HG02588 (cell line): Measurements from ENCODE around the gene ANKMY1.

Experiments used
- ATAC-seq: cut with Tn5 transposase; IDR thresholded peaks from one replicate; pipeline ENCODE4 v1.9.1; 2021; ENCODE audit warnings: mild to moderate bottlenecking, moderate library complexity; ENCODE audit not compliant: unreplicated experiment

ANKMY1 gene

DNA sequence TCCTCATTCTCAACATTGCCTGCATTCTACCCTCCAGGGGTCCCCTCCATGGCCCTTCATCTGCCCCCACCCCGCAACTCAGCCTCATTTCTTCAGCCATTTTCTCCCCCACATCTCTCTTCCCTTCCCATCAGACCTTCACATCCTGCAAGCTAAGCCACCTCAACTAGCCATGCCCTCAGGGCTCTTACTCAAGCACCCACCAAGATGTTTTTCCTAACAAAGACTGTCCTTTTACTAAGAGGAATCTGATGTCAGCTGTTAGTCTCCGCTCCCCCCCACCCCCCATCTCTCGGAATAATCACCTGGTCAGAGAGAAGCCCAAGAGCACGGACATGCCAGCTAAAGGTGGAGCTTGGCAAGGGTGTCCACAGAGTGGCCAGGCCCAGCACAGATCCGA is 24.0 kb upstream of the ANKMY1 start:
- ATAC-seq = no peak

DNA sequence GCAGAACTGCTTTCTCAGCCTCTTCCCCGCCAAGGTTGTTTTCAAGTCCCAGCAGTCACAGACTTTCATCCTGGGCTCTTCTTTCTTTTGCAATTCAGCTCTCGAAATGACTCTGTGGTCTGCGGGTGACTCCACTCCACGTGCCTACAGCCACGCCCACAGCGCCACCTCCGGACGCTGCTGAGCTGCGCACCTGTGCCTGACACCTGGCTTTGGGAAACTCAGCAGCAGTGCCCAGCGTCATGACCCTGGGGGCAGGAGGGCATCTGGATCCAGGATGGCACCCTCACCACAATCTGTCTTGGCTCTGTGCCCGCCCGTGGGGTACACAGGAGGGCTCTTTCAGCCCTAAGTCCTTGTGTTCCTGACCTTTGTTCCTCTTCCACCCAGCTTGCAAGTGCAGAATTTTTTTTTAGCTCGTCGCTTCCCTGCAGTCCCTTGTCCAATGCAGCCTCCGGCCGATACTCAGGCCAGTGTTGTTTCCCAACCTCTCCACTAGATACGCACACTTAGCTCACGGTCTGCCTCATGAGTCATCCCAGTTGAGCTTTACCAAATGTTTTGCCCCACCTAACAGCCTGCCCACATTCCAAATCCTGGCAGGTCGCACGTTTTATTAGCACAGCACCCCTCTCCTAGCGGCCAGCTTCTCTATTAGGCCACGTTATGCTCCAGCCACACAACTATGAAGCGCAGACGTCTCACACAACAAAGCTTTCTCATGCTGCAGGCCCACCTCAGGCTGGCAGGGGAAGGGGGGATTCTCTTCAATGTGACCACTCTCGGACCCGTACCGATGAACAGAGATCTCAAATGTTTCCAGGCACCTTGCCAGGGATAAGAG is 22.2 kb upstream of the ANKMY1 start:
- ATAC-seq = no peak

GRCh38 chr2:240579071-240579762 is 21.4 kb upstream of the ANKMY1 start:
- no peak for ATAC-seq

GRCh38 chr2:240578488-240578887 is 20.7 kb upstream of the ANKMY1 start:
- no peak for ATAC-seq

DNA sequence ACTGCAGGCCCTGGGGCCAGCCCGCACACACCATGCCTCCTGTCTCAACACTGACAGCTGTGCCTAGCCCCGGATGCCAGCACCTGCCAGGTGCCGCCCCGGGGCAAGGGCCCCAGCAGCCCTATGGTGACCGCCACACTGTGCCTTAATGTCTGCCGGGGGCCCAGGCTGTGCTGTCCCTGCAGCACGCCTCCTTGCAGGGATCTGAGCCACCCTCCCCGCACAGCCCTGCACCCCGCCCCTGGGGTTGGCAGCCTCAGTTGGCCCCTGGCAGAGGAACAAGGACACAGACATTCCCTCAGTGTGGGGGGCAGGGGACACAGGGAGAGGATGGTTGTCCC is 20.3 kb upstream of the ANKMY1 start:
- ATAC-seq = no peak

DNA sequence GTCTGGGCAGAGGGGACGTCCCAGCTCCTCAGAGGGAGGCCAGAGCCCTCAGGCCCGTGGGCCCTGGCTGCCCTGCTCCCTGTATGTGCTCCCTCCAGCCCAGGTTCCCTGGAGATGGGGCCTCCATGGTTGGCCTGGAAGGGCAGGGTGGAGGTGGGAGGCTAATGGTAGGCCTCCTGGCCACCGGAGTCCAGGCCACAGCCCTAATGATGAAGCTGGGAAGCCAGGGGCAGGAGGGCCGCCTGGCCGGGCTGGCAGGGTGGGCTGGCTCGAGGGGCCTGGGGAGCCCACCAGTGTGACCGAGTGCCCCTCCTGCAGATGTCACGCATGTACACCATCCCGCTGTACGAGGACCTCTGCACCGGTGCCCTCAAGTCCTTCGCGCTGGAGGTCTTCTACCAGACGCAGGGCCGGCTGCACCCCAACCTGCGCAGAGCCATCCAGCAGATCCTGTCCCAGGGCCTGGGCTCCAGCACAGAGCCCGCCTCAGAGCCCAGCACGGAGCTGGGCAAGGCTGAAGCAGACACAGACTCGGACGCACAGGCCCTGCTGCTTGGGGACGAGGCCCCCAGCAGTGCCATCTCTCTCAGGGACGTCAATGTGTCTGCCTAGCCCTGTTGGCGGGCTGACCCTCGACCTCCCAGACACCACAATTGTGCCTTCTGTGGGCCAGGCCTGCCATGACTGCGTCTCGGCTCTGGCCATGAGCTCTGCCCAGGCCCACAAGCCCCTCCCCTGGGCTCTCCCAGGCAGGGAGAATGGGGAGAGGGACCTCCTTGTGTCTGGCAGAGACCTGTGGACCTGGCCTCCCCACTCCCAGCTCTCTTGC is 19.7 kb upstream of the ANKMY1 start:
- ATAC-seq = no peak

DNA sequence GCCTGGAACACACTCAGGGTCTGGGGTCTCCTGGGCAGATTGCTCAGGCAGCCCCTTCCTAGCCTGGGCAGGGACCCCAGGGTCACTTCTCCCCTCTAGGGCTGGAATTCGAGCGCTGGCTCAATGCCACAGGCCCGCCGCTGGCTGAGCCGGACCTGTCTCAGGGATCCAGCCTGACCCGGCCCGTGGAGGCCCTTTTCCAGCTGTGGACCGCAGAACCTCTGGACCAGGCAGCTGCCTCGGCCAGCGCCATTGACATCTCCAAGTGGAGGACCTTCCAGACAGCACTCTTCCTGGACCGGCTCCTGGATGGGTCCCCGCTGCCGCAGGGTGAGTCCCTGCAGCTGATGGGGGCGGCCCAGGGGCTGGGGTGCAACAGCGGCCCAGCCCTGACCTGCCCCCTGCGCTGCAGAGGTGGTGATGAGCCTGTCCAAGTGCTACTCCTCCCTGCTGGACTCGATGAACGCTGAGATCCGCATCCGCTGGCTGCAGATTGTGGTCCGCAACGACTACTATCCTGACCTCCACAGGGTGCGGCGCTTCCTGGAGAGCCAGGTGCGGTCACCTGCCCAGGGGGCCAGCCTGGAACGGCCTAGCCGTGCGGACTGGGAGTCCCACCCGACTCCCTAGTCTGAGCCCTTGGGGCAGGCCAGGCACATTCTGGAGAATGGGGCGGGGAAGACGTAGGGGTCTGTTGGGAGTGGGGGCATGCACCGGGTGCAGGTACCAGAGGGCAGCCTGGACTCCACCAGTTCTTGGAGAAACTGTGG is 18.8 kb upstream of the ANKMY1 start:
- no peak for ATAC-seq

- no peak for ATAC-seq
Observed at GRCh38 chr2:240576036-240576435, 18.2 kb upstream of the ANKMY1 start.

DNA sequence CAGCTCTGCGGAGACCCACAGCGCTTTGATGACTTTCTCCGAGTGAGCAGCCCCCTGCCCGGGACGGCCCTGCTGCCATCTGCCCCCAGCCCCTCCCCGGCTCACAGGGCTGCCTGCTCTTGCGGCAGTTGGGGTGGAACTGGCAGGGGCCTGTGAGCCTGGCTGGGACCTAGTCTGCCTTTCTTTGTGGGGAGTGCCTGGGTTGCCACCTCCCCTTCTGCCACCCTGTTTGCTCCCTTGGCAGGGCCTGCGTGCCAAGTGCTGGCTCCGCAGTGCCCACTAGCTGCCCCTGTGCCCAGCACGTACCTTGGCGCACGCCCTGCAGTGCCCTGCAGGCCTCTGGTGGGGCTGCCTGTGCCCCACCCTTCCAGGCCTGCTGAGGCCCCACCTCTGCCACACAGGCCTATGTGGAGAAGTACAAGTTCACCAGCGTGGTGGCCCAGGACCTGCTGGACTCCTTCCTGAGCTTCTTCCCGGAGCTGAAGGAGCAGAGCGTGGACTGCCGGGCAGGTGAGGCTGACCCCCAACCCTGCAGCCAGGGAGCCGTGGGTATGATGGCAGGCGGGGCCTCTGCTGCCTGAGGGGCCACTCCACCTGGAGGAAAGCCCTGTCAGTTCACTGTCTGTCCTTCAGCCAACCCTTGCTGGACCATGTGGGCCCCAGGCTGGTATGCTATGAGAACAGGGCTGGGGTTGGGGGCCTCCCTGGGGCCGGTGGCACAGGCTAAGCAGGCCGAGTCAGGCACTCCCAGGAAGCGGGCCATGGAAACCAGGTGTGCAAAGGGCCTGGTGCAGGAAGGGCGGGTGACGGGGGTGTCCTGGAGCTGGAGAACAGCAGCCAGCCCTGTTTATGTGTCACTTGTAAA is 17.5 kb upstream of the ANKMY1 start:
- no peak for ATAC-seq

GRCh38 chr2:240574386-240575100 is 16.8 kb upstream of the ANKMY1 start:
- no peak for ATAC-seq

- ATAC-seq = no peak
Observed at GRCh38 chr2:240573516-240574385, 16.0 kb upstream of the ANKMY1 start.

DNA sequence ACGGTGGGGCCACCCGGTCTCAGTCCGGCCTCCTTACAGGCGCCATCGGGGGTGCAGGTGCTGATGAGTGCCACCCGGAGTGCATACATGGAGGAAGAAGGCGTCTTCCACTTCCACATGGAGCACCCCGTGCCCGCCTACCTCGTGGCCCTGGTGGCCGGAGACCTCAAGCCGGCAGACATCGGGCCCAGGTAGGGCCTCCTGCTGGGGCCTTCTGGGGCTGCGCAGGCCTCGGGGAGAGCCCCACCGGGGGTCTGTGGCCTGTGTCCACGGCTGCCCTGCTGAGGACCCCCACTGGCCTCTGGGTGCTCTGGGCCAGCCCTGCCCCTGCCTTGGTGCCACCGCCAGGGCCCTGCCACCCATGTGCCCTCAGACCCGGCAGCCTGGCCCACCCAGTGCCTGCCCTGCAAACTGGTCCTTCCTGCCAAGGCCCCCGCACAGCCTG is 15.3 kb upstream of the ANKMY1 start:
- ATAC-seq = no peak

GRCh38 chr2:240572141-240573031 is 14.6 kb upstream of the ANKMY1 start:
- ATAC-seq = no peak

DNA sequence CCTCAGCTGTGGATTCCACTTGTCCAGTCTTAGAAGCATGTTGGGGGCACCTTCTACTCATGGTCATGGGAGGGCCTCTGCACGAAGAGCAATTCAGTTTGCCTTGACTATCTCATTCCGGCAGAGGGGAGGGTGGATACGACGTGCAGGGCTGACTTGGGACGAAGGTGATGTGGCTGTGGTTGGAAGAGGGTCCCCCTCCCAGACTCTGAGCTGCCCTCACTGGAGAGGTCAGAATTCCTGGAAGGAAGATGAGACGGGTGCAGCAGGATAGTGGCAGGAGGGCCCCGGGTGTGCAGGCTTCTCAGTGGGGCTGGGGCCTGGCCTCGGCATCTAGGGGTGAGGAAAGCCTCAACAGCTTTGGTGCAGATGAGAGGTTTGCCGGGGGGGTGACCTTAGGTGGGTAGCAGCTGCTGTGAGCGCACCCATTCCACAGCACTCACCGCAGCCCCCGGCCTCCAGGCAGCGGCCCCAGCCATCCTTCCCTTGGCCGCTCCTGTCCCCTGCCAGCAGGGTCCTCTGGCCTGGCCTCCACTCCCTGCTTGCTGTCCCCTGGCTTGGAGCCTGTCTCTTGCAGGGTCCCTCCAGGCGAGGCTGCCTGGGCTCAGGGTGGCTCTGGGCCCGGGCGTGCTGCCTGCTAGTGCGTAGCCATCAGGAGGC is 13.7 kb upstream of the ANKMY1 start:
- no peak for ATAC-seq

DNA sequence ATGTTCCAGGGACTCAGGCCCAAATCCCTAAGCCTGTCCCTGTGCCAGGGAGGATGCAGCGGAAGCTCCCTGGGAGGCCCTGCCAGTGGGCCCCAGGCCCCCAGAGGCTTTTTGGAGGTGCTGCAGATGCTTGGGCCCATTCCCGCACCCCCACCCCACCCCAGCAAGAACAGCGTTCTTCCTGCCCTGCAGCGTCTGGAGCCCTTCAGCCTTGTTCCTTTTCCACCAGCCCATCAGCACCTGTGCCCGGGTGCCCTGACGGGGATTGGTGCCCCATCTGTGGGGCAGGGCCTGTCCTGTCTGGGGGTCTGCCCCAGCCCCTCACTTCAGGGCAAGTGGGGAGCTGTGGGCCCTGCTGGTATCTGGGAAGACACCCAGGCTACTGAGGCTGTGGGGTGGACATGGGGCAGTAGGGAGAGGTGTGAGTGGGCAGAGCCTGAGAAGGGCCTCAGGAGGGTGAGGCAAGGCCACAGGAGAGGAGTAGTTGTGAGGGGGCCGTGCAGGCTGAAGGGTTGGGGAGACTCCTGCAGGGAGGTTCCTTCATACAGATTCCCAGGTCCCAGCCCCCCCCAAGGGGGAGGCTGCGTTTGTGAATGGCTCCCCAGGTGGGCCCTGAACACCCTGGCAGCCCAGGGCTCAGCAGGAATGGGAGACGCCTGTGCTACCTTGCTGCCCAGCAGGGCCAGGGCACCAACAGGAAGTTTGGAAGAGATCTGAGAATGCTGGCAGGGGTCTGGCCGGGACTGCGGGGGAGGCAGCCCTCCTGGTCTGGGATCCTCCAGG is 12.9 kb upstream of the ANKMY1 start:
- no peak for ATAC-seq

- no peak for ATAC-seq
Observed at GRCh38 chr2:240569998-240570530, 12.3 kb upstream of the ANKMY1 start.
